T-helper 2 cell (primary cell): ENCODE results near the gene HOXA5.
A peak's percentile ranks its signal among the peaks of the same experiment; 100 is the strongest.

ENCODE experiments used
- DNase-seq, 5 experiments: peaks; one replicate each; pipeline versions ENCODE4 v3.0.0 to v3.0.0-alpha.2; 2012 to 2022
- total RNA-seq, 2 donors: gene quantifications; one replicate each; lab custom pipeline; 2026; lab: John Stamatoyannopoulos, UW

The HOXA5 gene
- 0 to 0.74 reads per million in 2 donors for total RNA-seq

DNA sequence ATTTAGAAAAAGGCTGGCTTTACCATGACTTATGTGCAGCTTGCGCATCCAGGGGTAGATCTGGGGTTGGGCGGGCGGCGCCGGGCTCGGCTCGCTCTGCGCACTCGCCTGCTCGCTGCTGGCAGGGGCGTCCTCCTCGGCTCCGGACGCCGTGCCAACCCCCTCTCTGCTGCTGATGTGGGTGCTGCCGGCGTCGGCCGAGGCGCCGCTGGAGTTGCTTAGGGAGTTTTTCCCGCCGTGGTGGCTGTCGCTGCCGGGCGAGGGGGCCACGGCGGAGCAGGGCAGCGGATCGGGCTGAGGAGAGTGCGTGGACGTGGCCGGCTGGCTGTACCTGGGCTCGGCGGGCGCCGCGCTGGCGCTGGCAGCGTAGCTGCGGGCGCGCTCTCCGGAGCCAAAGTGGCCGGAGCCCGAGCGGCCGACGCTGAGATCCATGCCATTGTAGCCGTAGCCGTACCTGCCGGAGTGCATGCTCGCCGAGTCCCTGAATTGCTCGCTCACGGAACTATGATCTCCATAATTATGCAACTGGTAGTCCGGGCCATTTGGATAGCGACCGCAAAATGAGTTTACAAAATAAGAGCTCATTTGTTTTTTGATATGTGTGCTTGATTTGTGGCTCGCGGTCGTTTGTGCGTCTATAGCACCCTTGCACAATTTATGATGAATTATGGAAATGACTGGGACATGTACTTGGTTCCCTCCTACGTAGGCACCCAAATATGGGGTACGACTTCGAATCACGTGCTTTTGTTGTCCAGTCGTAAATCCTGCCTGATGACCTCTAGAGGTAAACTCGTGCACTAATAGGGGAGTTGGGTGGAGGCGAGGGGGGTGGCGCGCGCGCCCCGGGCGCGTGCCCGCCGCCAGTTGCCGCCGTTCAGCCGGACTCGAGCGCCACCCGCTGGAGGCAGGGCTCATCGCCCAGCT is at the start of gene HOXA5:
TSS of gene HOXA5 (minus strand) at position 659 of the 927 bp plus-strand sequence. CDS start at position 585, 74 bp downstream.
- DNase-seq: no peak

DNA sequence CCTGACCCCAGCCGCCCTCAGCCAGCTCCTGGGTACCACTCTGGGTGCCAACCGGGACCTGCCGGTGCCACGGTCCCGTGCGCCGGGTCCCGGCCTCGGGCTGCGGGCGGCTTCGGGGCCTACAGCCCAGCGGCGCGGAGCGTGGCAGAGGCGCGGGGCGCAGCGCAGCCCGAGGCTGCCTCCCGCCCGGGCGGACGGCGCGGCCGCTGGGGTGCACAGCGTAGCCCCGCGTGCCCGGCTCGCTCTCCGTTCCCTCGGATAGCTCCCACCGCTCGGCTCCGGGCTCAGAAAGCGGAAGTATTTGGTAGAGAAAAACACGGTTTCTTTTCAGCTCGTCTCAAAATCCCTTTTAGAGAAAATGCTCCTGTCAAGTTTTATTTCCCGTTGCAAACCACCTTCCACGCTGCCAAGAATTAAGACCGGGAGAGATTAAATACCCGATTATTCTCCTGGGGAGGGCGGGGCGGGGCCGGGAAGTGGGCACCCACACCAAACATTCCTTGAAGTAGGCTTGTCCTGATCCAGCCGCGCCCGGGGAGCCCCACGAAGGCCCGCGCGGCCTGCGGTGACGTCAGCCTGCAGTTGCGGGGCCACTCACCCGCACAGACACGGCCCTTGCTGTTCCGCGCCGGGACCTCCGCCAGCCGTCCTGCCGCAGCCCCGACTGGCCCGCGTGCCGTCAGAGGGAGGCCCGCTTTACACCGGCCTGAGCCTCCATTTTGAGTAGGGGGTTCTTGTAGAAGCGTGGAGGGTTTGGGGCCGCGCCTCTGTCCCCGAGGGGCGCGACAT is 49.3 kb upstream of the HOXA5 start:
- DNase-seq: no peak

DNA sequence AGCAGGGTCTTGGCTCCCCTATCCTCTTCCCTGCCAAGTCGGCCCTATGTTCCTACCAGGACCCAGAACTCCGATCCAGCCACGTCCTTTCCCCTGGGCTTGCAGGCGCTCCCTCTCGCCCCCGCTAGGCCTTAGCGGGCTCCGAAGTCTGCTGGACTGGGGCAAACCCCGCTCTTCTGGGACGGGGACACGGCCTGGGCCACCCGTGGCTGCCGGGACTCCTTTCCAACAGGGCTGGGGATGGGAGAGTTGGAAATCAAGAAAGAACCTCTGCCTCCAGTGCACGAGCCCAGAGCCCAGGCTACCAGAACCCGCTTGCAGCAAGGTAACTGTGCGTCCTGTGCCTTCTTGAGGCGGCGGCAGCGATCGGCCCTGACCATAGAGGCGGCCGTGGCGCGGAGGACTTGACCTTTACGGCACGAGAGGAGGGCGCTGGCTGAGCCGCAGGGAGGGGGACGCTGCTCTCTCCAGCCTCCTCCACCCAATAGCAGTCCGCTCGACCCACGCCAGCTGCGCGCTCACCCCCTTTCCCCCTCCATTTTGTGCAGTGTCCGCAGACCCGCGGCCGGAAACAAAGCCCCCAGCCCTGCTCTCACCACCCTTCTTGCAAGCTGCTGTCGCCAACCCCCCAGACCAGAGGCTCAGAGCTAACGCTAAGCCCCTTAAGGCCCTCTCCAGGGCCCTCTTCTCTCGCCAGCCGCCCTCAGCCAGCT is 48.5 kb upstream of the HOXA5 start:
- DNase-seq: no peak

DNA sequence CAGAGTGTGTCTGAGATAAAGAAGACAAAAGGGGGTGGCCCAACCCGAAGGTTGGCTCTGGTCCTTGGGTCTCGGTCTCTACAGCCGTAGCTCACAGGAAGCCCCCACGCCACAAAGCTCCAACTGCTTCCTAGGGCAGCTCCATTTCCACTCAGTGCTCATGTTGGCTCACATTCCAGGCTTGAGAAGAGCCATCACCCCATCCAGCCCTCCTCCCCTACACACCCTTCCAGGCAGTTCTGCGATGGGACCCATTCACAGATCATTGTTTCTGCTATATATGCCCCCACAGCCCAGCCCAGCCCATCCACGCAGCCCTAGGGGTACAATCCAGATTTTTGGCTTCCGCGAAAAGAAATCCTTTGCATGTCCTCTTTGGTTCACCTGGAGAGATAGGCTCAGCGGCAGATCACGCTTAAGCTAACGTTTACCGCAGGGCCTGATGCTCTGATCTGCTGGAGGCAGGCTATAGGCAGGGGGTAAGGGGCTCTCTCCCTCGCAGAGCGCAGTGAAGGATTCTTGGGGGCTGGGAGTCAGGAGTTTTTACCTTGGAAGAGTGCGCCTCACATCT is 47.8 kb upstream of the HOXA5 start:
- DNase-seq: no peak

DNA sequence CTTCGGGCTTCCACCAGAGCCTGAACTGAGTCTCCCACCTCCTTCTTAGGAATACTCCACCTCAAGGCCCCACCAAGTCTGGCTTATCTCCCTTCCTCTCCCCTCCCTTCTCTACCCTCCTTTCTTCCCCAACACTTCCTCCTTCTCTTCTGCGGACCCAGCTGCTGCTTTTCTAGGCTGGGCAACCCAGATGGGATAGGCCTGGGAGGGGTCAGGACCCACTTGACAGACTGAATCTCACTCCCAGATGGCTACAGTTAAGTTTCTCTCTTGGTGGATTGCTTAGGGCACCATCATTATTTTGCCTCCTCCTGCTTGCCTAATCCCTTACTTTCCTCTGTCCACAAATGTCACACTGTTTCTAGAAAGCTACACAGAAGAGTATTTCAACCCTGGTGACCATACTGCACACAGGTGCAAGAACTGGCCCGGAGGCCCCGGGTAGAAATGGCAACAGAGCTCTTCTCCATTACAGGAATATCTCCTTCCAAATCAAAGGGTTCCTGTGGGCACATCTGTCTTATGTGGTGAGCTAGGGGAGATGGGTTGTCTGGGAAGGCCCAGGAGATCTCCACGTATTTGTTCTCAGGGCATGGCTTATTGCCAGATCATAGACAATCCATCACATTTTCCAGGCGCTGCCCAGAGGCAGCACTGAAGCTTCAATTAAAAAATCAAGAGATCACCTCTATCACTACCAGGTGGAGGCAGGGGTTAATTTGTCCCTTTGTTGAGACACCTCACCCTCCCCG is 46.7 kb upstream of the HOXA5 start:
- DNase-seq: no peak

DNA sequence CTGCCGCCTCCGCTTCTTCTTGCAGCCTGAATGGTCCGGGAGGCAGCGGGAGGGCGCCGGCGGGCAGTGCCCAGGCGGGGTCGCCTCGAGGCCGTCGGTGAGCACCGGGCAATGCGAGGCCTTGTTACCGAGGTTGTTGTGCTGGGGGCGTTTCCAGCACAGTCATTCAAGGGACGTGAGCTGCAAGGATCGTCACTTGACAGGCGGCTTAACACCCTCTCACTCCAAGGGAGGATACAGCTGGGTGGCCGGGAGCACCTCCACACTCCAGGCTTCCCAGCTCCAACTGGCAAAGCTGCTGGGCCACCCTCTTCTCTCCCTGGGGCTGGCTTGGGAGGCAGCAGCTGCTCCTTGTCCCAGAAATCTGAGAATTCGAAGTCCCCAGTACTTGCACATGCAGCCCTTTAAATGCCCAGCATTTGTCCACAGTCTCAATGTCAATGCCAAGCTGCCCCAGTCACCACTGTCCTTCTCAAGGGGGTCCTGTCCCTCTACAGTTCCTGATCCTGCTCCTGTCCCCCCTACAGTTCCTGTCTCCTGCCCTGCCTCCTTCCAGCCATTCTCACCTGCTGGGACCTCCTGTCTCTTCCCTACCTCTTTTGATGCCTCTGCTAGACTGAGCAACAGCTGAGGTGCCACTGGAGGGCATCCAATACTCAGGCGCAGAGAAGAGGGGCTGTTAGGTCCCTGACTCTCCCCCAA is 46.0 kb upstream of the HOXA5 start:
- no peak for DNase-seq

DNA sequence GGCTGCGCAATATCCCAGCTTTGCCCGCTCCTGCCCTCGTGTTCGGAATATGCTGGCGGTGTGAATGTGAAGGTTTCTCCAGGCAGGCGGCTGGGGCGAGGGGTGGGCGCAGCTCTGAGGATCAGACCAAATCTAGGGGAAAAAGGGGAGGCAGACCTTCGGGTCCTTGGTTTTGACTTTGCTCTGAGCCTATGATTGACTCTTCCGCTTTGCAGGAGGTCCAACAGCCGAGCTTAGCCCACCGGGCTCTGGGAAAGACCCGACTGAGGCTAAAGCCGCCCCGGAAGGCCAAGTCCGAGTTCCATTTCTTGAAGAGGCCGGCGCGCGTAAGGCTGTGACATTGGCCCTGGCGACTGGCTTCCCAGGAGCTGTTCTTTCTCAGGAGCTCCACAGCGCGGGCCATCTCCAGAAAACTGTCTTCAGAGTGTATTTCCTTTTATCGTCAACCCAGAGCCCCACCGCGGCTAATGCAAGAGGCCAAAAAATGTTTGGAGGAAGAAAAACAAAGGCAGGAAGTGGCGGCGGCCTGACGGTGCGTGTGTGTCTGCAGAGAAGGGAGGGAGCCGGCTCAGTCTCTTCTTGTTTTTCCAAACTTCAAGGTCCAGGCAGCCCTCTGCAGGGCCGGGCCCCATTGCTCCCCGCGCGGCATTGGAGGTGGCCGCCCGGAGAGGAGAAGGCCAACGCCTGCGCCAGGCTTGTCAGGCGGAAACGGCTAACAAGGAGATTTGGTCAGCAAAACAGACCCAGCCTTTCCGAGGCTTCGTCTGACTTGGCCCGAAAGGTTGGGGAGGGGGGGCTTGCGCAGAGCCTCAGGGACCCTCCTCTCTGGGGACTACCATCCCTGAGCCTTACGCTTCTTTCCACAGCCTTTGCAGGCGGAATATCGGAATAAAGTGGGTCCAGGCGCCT is 45.2 kb upstream of the HOXA5 start:
- DNase-seq: peak in 1 of 5 experiments; percentile 73

DNA sequence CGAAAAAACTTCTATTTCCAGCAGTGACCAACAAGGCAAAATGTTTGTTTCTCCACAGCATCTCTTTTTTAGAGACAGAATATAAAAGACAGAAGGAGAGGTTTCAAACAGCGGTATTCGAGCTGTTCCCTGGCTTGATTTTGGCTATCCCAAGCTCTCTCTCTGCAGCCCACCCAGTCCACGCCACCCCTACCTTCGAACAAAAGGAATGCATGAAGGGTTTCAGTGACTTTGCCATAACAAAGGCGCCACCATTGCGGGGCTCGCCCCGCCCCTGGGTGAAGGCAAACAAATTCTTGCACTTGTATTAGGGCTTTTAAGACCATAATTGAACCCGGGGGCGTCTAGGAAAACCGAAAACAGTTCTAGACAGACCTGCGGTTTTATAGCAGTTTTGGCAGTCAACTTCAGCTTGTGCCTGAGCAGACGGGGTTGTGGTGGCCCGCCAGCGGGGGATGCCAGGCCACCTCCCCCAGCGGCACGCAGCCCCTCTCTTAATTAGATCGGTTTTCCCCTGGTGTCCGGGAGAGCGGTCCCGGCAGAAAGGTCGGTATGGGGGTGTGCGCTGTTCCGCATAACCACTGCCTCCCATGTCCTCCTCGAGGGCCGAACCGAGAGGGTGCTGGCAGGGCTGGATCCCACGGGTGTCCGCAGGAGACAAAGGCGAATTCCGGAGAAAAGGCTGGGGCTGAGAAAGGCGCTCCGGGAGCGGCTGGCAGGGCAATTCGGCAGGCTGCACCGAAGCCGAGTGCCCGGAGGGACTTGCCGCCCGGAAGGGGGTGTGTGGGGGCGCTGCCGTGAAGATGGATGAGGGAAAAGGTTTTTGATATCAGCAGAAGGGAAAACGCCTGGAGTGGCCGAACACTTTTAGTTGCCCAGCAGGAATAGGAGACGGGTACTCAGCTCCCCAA is 44.2 kb upstream of the HOXA5 start:
- DNase-seq: no peak

DNA sequence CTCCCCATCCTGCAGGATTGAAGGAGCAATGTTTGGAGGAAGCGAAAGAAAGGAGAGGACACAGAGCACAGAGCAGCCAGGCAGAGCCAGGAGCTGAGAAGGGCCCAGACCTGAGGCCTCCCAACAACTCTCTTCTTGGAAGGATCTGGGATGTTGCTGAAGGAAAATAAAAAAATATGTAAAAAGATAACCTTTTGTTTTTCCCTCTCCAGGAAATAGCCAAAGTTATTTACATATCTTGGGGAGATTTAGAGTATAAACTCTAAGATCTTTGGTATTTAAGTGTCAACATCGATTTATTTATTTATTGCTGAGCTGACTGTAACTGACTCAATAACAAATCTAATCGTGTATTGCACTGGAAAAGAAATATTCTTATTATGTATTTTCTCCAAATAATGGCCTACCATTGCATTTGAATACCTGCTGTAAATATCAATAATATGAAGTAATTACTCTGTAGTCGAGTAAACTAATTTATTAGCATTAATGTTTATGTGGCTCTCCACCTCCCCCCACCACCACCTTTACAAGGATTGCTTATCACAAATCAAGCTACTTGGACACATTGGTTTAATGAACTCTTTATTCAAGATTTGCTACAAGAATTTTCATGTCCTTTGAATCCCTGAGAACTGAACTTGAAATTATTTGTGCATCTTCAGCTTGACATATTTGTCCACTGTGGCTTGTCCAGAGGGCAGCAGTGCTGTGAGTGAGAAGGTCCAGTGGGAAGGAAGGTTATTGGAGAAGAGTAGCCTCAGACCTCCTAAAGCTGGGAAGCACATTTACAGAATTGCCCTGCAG is 43.4 kb upstream of the HOXA5 start:
- DNase-seq: no peak

DNA sequence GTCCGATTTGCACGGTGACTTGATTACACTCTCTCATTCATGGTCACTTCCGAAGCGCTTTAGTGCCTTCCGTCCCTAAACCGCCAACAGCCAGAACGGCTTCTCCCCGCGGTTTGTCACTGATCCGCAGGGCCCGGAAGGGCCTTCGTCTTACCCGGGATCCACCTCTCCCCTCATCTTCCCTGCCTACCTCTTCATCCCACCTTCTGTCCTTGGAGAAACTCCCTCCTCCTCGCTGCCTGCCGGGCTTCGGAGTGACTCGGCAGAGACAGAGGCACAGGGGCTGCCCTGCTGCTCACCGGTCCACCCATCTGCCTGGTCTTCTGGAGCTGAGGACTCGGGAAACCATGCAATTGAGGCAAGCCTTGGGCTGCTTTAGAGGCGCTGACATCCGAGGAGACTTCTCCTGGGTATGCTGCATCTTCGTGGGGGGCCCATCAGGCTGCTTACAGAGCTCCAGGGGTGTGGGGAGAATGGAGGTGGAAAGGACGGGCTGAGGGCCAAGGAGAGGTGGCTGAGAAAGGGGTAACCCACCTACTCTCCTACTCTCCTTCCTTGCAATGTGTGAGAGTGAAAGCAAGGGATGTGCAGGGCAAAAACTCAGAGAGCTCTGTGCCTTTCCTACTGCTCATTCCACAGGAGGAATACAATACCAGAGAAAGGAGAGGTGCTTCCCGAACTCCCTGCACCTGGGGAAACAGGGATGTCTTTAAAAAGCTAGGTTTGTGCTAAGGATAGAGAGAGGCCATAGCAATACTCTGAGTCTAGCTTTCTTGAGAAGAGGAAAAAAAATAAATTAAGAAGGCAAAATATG is 42.6 kb upstream of the HOXA5 start:
- DNase-seq: no peak

DNA sequence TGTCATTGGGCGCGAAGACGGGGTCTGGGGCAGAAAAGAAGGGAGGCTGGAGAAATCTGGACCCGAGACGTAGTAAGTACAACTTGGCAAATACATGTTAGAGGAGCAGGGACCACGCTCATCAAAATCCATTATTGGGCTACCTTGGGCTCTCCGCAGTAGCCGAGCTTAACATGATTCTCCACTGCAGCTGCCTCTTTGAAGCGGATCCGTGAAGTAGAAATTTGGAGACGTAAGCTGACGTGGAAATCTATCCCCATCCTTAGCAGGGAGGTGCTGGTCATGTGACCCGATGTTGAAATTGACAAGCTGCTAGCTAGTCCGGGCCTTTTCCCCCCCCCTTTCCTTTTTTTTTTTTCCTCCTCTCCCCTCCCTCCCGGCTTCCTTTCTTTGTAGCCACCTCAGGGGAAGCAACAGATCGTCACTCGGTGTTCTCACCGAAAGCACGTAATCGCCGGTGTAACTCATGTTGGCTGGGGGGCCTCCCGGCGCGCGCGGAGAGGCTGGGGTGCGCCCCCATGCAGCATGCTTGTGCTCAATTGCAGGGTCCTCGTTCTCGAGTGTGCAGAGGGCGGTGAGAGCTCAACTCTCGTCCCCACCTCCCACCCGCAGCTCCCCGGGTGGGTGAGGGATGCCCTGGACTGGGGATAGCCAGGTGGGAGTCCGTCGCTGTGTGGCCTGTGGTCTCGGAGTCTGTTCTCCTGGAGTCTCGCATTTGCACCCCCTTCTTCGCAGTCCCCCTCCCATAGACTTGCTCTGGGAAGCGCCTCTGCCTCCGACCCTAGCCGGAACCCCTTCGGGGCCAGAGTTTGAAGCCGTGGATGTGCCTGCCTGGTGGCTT is 41.8 kb upstream of the HOXA5 start, which contains the start of gene HOXA11:
TSS of gene HOXA11 (minus strand) at position 220 of the 841 bp plus-strand sequence. CDS start at position 132, 88 bp downstream.
- DNase-seq: no peak

DNA sequence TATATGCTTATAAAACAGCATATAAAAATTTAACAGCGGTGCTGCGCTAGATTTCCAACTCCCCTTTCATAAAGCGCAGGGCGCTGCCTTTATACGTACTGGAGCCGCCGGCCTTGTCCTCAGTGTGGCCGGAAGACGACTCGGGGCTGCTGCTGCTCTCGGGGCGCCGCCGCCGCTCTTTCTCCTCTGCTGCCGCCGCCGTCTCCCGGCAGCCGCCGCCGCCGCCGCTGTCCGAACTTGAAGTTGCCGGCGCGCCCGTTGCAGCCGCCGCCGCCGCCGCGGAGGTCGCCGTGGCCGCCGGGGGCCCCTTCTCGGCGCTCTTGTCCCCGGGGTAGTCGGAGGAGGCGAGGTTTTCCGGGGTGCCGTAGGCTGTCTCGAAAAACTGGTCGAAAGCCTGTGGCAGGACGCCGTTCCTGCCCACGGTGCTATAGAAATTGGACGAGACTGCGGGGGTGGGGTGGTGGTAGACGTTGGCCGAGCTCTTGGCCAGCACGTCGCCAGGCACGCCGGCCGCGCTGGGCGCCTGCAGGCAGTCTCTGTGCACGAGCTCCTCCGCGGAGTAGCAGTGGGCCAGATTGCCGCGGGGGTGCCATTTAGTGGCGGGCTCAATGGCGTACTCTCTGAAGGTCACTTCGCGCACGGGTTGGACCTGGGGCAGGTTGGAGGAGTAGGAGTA is 41.0 kb upstream of the HOXA5 start:
- DNase-seq: peak in 1 of 5 experiments; percentile 50

DNA sequence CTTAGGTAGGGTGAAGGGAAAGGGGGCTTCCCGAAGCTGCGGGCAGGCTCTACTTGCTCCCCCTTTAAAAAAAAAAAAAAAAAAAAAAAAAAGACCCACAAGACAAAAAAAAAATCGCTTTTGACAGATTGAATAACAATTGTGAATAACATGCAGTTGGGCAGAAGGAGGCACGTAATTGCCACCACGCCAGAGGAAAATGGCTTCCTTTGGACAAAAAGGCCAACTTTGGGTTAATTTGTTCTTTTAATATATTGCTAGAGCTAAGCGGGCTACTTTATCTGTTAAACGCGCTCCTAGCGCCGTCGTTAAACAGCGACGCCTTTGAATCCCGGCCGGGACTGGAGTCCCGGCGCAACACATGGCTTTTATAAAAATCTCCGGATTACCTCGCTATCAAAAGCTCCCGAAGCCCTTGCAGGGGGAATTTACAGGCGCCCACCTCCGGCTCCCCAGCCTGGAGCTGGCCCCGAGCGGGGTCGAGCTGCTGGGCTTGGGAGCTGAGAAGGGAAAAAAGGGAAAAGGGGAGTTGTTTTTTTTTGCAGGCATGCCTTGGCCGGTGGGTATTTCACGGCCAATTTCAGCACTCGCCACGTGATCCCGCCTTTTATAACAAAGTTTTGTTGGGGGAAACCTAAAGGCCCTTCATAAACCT is 40.3 kb upstream of the HOXA5 start:
- no peak for DNase-seq

DNA sequence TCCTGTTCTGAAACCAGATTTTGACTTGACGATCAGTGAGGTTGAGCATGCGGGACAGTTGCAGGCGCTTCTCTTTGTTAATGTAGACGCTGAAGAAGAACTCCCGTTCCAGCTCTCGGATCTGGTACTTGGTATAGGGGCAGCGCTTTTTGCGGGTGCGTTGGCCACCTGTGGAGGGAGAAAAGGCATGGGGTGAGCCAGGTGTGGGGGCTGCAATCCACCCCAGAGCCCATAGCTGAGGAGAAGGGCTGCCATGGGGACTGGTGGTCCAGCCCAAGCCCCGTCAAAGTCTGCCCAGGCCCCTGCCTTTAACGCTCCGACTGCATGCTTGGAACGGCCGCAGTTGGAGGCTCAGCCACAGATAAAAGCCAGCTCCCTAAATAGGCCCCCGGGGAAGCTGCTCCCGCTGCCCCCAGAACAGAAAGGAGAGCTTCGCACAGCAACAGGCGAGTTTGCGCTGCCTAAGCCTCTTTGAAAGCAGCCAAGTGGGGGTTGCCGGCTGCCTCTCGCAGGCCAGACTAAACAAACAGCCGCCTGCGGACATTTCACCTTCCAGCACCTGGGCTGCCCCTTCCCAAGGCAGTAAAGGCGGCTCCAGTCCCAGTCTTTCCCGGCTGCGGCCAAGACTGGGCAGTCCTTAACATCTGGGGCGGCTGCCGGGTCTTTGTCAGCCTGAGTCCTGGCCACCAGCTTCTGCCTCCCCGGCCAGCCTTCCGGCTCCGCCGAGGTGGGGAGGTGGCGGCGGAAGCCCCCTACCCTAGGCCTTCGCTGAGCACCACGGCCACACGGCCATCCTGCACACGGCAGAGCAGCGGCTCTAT is 39.6 kb upstream of the HOXA5 start:
- no peak for DNase-seq
